ENCODE measurements around the gene FOXG1. TPM values are rescaled to one million over a fixed set of nuclear protein-coding genes. Genes with fewer than 3 reads are reported as not detected.

The FOXG1 gene
- total and polyA plus RNA-seq, 9 of the 15 experiments (the other 6 are each of a cell fraction or from before 2014, with no cell fraction given) = 0.56 to 3.7 (median 0.85) TPM

DNA sequence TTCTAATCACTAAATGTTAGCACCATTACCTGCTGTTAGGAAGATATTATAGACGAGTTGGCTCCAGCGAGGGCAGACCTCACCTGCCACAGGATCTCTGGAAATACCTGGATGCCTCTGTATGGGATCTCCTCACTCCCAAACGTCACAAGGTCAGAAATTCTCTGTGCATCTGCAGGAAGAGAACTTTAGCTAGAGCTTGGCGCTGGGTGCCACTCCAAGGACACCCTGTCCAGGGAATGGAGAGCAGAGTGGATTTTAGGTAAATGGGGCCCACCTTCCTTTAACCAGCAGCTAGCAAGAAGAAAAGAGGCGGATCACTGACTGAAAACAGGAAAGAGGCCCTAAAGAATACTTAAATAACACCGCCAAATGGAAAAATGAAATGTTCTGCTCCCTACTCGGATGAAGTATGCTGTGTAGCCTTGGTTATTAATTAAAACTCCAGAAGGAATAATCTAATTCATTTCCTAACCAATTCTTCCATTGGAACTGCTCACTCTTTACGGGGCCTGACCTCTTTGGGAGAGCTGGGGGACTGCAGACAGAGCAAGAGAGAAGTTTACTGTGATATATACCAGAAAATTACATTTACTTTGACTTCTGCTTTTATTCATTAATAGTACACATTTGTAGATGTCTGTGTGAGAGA is 4.2 kb upstream of the FOXG1 start (continued):
- TF ChIP-seq XRCC3 (IDR thresholded peaks at IDR 0.05) (no peak), ZNF584 (CRISPR knock-in tag; IDR thresholded peaks at IDR 0.05; ENCODE audit: low read depth) (no peak), ZNF444 (CRISPR knock-in tag; IDR thresholded peaks at IDR 0.05) (no peak), NR2C1 (IDR thresholded peaks at IDR 0.05) (no peak), NR2C1 (tag; IDR thresholded peaks at IDR 0.05) (no peak), PTBP1 (IDR thresholded peaks at IDR 0.05; ENCODE audit: low read depth, low read length) (no peak), FOXJ2 (tag; IDR thresholded peaks at IDR 0.05) (no peak), ZKSCAN1 (IDR thresholded peaks at IDR 0.05; ENCODE audit: low read depth, low read length) (no peak), ZNF384 (IDR thresholded peaks at IDR 0.05; ENCODE audit: low read depth, low read length) (no peak), BRD9 (IDR thresholded peaks at IDR 0.05; ENCODE audit: low read depth, partially characterized antibody) (no peak)
- TF ChIP-seq, protein P1, sequence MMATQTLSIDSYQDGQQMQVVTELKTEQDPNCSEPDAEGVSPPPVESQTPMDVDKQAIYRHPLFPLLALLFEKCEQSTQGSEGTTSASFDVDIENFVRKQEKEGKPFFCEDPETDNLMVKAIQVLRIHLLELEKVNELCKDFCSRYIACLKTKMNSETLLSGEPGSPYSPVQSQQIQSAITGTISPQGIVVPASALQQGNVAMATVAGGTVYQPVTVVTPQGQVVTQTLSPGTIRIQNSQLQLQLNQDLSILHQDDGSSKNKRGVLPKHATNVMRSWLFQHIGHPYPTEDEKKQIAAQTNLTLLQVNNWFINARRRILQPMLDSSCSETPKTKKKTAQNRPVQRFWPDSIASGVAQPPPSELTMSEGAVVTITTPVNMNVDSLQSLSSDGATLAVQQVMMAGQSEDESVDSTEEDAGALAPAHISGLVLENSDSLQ (IDR thresholded peaks at IDR 0.05) = no peak
- TF ChIP-seq, protein P2, sequence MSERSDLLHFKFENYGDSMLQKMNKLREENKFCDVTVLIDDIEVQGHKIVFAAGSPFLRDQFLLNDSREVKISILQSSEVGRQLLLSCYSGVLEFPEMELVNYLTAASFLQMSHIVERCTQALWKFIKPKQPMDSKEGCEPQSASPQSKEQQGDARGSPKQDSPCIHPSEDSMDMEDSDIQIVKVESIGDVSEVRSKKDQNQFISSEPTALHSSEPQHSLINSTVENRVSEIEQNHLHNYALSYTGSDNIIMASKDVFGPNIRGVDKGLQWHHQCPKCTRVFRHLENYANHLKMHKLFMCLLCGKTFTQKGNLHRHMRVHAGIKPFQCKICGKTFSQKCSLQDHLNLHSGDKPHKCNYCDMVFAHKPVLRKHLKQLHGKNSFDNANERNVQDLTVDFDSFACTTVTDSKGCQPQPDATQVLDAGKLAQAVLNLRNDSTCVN (CRISPR knock-in tag; IDR thresholded peaks at IDR 0.05) = no peak
